Measurements from ENCODE around the gene ST6GALNAC4.

The ST6GALNAC4 gene

GRCh38 chr9:127916720-127917581, at the start of gene ST6GALNAC4:
Gene ST6GALNAC4 (minus strand): TSS chr9:127917041. CDS start chr9:127916419, 622 bp downstream.
- DNase-seq, result peak; percentile 94

- no peak for DNase-seq
Measured at GRCh38 chr9:127965953-127966352, 49.1 kb upstream of the ST6GALNAC4 start.

GRCh38 chr9:127963359-127964064, 46.7 kb upstream of the ST6GALNAC4 start:
- no peak for DNase-seq

- DNase-seq, result no peak
Measured at GRCh38 chr9:127963041-127963358, 46.2 kb upstream of the ST6GALNAC4 start.

GRCh38 chr9:127962278-127962677, 45.4 kb upstream of the ST6GALNAC4 start:
- DNase-seq, result no peak

- DNase-seq, result peak; percentile 63
Measured at GRCh38 chr9:127961613-127962155, 44.8 kb upstream of the ST6GALNAC4 start.

GRCh38 chr9:127961155-127961490, 44.3 kb upstream of the ST6GALNAC4 start:
- DNase-seq, result no peak

- no peak for DNase-seq
Measured at GRCh38 chr9:127960410-127961154, 43.7 kb upstream of the ST6GALNAC4 start.

- no peak for DNase-seq
Measured at GRCh38 chr9:127959841-127960409, 43.1 kb upstream of the ST6GALNAC4 start.

- DNase-seq, result no peak
Measured at GRCh38 chr9:127959398-127959797, 42.6 kb upstream of the ST6GALNAC4 start.

- no peak for DNase-seq
Measured at GRCh38 chr9:127958728-127959127, 41.9 kb upstream of the ST6GALNAC4 start.

GRCh38 chr9:127955294-127956015, 38.6 kb upstream of the ST6GALNAC4 start:
- DNase-seq, result no peak

GRCh38 chr9:127954831-127955293, 38.0 kb upstream of the ST6GALNAC4 start:
- DNase-seq, result no peak

GRCh38 chr9:127953768-127954505, 37.1 kb upstream of the ST6GALNAC4 start:
- no peak for DNase-seq

- DNase-seq, result no peak
Measured at GRCh38 chr9:127953154-127953553, 36.3 kb upstream of the ST6GALNAC4 start.

GRCh38 chr9:127950513-127951289, 33.9 kb upstream of the ST6GALNAC4 start:
- no peak for DNase-seq

GRCh38 chr9:127949827-127950512, 33.1 kb upstream of the ST6GALNAC4 start:
- no peak for DNase-seq

- no peak for DNase-seq
Measured at GRCh38 chr9:127947841-127948710, 31.2 kb upstream of the ST6GALNAC4 start.

GRCh38 chr9:127946728-127947127, 29.9 kb upstream of the ST6GALNAC4 start:
- no peak for DNase-seq

Measured in inflammatory macrophage treated with lipopolysaccharide for 4 hours (primary cell).